Uterus (tissue), 4 donors: Measurements from ENCODE around the gene NEMP2. TPM values are rescaled to one million over a fixed set of nuclear protein-coding genes. Genes with fewer than 3 reads are reported as not detected.

Experiments
- DNase-seq, 2 donors: peaks; one replicate each; pipeline ENCODE4 v3.0.0-alpha.2; 2019 to 2020
- H3K27ac ChIP-seq, 2 donors: fragments of 200-600 bp; sonication (generic); 1 replicate in 1 of 2; 2 replicates in 1 of 2; pipeline ENCODE4 v1.5.1; 2016 to 2018
- H3K27me3 ChIP-seq, 2 donors: fragments of 200-600 bp; sonication (generic); one replicate each; pipeline ENCODE4 v1.5.1; 2018 to 2019; ENCODE audit warnings: control low read depth in 1 of 2
- H3K36me3 ChIP-seq, 2 donors: fragments of 200-600 bp; sonication (generic); one replicate each; pipeline ENCODE4 v1.5.1; 2019; ENCODE audit warnings: control low read depth in 1 of 2
- H3K4me1 ChIP-seq, 2 donors: fragments of 200-600 bp; sonication (generic); one replicate each; pipeline ENCODE4 v1.5.1; 2018 to 2019; ENCODE audit warnings: control low read depth in 1 of 2
- H3K4me3 ChIP-seq, 2 donors: fragments of 200-600 bp; sonication (generic); 1 replicate in 1 of 2; 2 replicates in 1 of 2; pipeline ENCODE4 v1.5.1; 2018 to 2019; ENCODE audit warnings: mild to moderate bottlenecking in 1 of 2
- H3K9me3 ChIP-seq, 2 donors: fragments of 200-600 bp; sonication (generic); one replicate each; pipeline ENCODE4 v1.5.1; 2019; ENCODE audit warnings: control low read depth in 1 of 2
- CTCF ChIP-seq, 4 experiments: fragments of 200-600 bp in 2 of 4; fragments of 450-650 bp in 2 of 4; sonication (generic) in 2 of 4; IDR thresholded peaks; one replicate each; pipeline ENCODE4 v1.5.1; 2016 to 2019; ENCODE audit warnings: antibody characterized with exemption in 4 of 4, mild to moderate bottlenecking in 2 of 4, moderate library complexity in 1 of 4
- POLR2A ChIP-seq, 2 donors: fragments of 450-650 bp; IDR thresholded peaks; one replicate each; pipeline ENCODE4 v1.6.1; 2016; ENCODE audit warnings: antibody characterized with exemption in 2 of 2, mild to moderate bottlenecking in 1 of 2, moderate library complexity in 1 of 2
- intact Hi-C: fragments of 100-400 bp; cut with DNase I; formaldehyde crosslinking; loops from one replicate; pipeline ENCODE4 v1.15.1; 2023; ENCODE audit warnings: low total_unique reads
- small RNA-seq: library from RNA; depleted of rRNA; stranded (forward); fragments of <200 nt; gene quantifications from one replicate; pipeline ENCODE3, GENCODE V24; 2016
- total RNA-seq, 4 donors: library from RNA; depleted of rRNA in 3 of 4; stranded (reverse); fragments of >200 nt in 3 of 4; gene quantifications; one replicate each; pipeline versions ENCODE4 v1.1.0 to v1.2.4, GENCODE V29; 2014 to 2023
- donor health status: DM: yes; HTN: yes; CAD: no.

NEMP2 gene
- total RNA-seq, 4 donors from 2014 or later = 2.0 to 16.5 (median 5.7) TPM

GRCh38 chr2:190457256-190457655 lies 77.3 kb downstream of the NEMP2 start:
- intact Hi-C loops = no loop called here
- Histone ChIP-seq H3K4me1 (no peaks in the 10 kb centered on the region), H3K9me3 (no peaks in the 10 kb centered on the region)

GRCh38 chr2:190456833-190457232 lies 77.7 kb downstream of the NEMP2 start:
- H3K27me3 ChIP-seq = no peaks in the 10 kb centered on the region
- intact Hi-C loops = no loop called here
- DNase-seq = no peak
- H3K9me3 ChIP-seq = no peaks in the 10 kb centered on the region
- H3K4me3 ChIP-seq = no peak overlapping the region
- TF ChIP-seq CTCF (IDR thresholded peaks at IDR 0.05) = no peak
- TF ChIP-seq POLR2A (IDR thresholded peaks at IDR 0.05) = no peak
- no peaks in the 10 kb centered on the region for H3K4me1 ChIP-seq
- no peak overlapping the region for H3K27ac ChIP-seq
- H3K36me3 ChIP-seq = no peaks in the 10 kb centered on the region

More at GRCh38 chr2:190457256-190457655, 77.3 kb downstream of the NEMP2 start:
- H3K36me3 ChIP-seq = no peaks in the 10 kb centered on the region
- DNase-seq = no peak
- H3K27me3 ChIP-seq = no peaks in the 10 kb centered on the region
- TF ChIP-seq CTCF (IDR thresholded peaks at IDR 0.05) (no peak), POLR2A (IDR thresholded peaks at IDR 0.05) (no peak)
- H3K27ac ChIP-seq = no peak overlapping the region
- no peak overlapping the region for H3K4me3 ChIP-seq

- TF ChIP-seq POLR2A (IDR thresholded peaks at IDR 0.05) = no peak
- no peak for TF ChIP-seq CTCF (IDR thresholded peaks at IDR 0.05)
- H3K27me3 ChIP-seq = no peaks in the 10 kb centered on the region
- intact Hi-C loops = no loop called here
- no peaks in the 10 kb centered on the region for H3K9me3 ChIP-seq
- no peaks in the 10 kb centered on the region for H3K4me1 ChIP-seq
- H3K27ac ChIP-seq = no peak overlapping the region
- no peak for DNase-seq
- no peaks in the 10 kb centered on the region for H3K36me3 ChIP-seq
- H3K4me3 ChIP-seq = no peak overlapping the region
These were observed 79.0 kb downstream of the NEMP2 start for GRCh38 chr2:190455358-190456095.

- no peak for DNase-seq
- Histone ChIP-seq H3K9me3 (no peaks in the 10 kb centered on the region), H3K4me1 (no peaks in the 10 kb centered on the region), H3K36me3 (no peaks in the 10 kb centered on the region), H3K27ac (no peak overlapping the region), H3K27me3 (no peaks in the 10 kb centered on the region), H3K4me3 (no peak overlapping the region)
- TF ChIP-seq POLR2A (IDR thresholded peaks at IDR 0.05) (no peak), CTCF (IDR thresholded peaks at IDR 0.05) (no peak)
- intact Hi-C loops = no loop called here
These were observed 79.7 kb downstream of the NEMP2 start for GRCh38 chr2:190454795-190455194.

Small RNA genes within 50 kb of the gene (small RNA-seq; reads per million reads assigned to genes)
- not detected for gene RN7SKP179

Other genes starting within 250 kb of the NEMP2 start
- 10 to 100 TPM in 3 of 4 donors, 1 to 10 TPM in 1; 9.1 to 53.9 (median 26.9) TPM for gene HIBCH, start 214.9 kb downstream of the NEMP2 start, total RNA-seq
- 10 to 100 TPM in 3 of 4 donors, 1 to 10 TPM in 1; 2.1 to 40.2 (median 23.5) TPM for gene INPP1, start 191.1 kb downstream of the NEMP2 start, total RNA-seq
- gene MFSD6, start 126.4 kb downstream of the NEMP2 start, total RNA-seq = 10 to 100 TPM in 3 of 4 donors, 1 to 10 TPM in 1; 3.6 to 30.3 (median 28.4) TPM
- 100 to 1,000 TPM in 1 of 4 donors, 10 to 100 TPM in 3; 59.2 to 132 (median 78.2) TPM for gene NAB1, start 114.4 kb upstream of the NEMP2 start, total RNA-seq